Measurements from ENCODE around the gene FECH.
A peak's percentile ranks its signal among the peaks of the same experiment; 100 is the strongest.

The FECH gene

DNA sequence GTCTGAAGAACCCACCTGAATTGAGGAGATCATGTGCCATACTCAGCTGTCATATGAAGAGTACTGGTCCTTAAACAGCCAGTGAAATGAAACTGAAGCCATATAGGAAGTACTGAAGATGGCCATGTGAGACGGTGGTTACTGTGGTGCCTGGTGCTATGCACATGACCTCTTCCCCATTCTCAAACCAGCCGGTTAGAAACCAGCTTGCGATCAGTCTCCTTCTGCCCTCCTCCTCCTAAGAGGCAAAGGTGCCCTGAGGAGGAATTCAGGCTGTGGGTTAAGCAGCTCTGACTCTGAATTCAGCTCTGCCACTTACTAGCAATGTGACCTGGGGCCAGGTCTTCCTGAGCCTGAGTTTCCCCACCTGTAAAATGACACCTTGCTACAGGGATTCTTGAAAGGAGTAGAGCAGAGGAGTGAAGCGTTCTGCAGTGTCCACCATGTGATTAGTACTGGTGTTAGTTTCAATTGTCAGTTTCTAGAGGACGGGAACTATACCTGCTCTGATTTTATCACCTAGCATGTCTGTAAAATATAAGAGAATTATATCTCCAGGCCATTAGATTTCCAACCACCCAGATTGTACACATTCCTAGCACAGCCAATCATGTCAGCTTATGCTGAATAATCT is 5.1 kb downstream of the FECH start:
- no peak for DNase-seq (ENCODE audit: low read depth, low spot score)

DNA sequence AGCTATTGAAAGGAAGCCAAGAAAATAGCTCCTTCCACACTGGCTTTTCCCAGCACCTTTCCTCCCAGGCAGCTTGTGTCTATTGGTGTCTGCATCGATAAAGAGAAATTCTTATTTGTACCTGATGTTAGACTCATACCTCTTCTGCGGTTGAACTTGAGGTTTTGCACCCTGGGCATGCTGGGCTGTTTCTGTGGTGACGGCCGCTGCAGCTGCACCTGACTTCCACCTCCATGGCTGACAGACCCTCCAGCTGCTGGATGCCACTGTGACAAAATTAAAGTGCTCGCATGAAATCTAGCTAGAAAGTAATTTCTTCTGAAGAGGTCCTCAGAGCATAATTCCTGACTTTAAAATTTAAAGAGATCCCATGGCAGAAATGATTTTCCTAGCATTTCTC is 6.6 kb downstream of the FECH start:
- DNase-seq (ENCODE audit: low read depth, low spot score) = no peak

DNA sequence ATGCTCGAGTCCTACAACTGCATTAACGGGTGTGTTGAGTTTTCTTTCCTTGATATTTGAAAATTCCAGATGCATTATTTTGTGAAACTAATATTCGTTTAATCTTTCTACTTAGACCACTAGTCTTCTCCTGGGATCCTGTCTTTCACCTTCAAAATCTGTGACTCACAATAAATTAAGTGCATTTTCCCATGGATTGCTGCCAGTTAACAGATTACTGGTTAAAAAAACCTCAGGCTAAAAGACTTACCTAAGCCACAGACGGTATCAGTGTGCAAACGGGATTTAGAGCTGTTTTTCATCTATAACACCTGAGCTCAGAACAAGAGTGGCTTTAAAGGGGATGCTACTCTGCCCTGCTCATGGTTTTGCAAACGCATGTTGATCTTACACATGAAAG is 10.2 kb downstream of the FECH start:
- no peak for DNase-seq (ENCODE audit: low read depth, low spot score)

DNA sequence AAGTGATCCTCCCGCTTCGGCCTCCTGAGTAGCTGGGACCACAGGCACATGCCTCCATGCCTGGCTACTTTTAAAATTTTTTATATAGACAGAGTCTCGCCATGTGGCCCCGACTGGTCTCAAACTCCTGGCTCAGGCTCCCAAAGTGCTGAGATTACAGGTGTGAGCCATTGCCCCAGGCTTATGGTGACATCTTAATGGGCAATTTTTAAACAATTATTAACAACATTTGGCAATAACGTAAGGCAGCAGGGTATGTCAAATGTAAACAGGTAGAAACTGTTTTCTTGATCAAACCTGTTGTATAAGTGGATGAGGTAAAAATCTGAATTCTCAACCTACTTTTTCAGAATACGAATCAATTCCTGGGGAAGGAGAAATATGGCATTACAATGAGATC is 11.0 kb downstream of the FECH start:
- DNase-seq (ENCODE audit: low read depth, low spot score) = no peak

DNA sequence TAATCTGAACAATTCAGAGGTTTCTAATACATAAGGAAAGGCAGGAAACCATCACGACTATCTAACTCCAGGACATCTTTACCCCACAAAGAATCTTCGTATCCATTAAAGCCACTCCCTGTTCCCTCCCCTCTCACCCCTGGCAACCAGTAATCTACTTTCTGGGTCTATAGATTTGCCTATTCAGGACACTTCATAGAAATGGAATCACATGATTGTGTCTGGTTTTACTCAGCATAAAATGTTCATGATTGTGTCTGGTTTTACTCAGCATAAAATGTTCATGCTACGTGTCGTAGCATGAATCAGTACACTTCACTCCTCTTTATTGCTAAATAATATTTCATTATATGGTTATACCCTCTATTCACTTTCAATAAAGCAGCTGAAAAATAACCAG is 11.6 kb downstream of the FECH start:
- no peak for DNase-seq (ENCODE audit: low read depth, low spot score)

DNA sequence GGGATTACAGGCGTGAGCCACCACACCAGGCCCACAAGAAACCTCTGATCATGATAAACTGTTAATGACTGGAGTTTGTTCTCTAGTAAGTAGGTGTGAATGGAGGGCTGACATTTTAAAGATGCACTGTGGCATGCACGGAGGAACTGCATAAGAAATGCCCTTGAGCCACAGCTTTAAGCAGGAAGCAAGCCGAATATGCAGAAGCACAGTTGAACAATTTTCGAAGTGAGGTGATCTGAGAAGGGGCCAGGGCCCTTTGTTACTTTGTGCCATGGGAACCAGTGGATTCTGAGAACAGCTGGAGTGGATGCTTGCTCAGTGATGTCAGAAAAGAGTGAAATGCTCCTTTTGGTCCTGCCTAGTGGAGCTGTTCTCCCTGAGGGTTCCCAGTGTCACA is 16.3 kb downstream of the FECH start:
- no peak for DNase-seq (ENCODE audit: low read depth, low spot score)

DNA sequence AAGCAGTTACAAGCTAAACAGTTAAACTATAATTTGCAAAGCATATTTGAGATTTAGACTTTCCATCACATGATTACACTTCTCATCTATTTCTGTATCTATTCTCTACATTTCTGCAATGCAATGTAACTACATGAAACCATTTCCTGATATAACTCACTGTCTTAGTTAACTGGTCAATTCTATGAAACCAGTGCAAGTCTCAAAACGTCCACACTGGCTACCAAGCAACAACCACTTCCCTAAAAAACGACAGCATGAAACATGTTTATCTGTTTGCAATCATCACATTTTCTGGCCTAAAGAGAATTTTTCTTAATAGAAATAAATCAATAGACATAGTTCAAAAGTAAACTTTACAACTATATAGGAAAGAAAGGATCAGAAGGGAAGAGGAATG is 17.4 kb downstream of the FECH start:
- DNase-seq (ENCODE audit: low read depth, low spot score) = no peak

DNA sequence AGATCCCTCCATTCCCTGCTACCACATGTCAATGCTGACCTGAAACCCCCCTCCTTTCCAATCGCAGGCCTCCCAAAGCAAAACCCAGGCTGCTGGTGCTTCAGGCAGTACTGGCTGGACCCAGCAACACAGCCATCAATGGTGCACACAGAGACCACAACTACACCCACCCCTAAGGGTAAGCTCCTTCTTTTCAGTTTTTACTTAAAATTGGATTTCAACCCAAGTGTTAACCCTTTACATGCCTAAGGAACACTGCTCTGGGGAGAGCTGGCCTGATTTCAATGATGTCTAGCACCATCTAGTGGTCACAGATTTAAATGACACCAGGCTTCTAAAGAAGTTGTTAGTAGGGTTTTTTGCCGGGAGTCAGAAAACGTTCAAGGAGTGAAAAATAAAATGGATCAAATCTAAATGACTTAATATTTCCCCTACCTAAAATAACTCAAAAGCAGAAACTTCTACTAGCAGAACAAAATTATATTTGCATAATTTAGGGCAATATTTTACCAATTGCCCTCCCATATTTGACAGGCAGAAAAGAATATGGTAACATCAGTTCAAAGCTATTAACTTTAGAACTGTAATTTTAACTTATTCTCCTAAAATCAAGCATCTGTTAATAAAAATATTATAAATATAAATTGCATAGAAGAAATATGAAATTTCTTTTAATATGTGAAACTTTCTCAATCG is 24.6 kb downstream of the FECH start:
- peak; percentile 48 for DNase-seq (ENCODE audit: low read depth, low spot score)

DNA sequence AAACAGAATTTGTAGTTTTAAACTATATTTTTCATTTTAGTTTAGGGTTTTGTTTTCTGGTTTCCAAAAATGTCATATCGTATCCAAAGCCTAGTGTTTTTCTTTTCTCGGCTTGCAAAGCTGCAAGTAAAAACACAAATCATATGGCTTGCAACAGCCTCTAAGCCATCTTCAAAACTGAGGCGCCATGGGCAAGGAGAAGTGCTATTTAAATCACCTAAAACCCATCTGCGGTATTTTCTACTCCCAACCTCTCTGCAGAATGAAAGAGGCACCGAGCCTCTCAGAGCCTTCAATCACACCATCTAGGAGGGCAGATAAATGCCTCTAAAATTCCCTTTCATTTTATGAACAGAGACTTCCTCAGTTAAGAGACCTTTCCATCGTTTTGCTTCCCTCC is 25.2 kb downstream of the FECH start:
- DNase-seq (ENCODE audit: low read depth, low spot score) = no peak

DNA sequence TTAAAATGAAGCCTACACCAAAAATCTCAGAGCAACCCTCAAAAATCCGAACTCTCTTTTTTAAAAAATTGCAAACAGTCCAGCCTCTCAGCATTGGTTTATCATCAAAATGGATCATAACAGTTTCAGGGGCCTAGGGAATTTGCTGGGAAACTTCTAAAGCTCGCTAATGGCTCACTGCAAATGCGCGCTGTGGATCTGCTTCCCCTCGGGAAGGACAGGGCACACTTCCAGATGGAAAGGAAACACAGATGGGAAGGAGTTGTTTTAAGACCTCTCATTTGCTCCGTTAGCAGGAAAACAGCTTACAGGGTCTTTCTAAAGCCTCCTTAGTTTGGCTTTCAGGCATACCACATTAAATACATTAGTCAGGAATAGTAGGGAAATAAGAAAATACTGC is 27.2 kb downstream of the FECH start:
- DNase-seq (ENCODE audit: low read depth, low spot score) = no peak

DNA sequence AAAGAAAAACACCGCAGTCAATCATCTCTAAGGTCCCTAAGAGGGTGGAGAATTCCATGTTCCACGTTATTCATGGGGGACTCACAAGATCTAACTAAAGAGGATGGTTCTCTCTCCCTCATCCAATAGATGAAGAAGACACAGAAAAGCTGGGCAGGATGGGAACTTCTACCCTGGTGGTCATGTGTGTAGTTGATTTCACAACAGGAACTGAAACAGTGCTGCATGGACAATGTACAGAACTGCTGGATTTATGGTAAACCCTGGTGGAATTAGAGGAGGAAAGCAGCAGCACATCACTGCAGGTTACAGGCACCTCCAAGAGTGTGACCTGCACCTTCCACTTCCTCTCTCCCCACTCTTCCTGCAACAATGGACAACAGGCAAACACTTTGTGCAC is 31.4 kb downstream of the FECH start:
- no peak for DNase-seq (ENCODE audit: low read depth, low spot score)

DNA sequence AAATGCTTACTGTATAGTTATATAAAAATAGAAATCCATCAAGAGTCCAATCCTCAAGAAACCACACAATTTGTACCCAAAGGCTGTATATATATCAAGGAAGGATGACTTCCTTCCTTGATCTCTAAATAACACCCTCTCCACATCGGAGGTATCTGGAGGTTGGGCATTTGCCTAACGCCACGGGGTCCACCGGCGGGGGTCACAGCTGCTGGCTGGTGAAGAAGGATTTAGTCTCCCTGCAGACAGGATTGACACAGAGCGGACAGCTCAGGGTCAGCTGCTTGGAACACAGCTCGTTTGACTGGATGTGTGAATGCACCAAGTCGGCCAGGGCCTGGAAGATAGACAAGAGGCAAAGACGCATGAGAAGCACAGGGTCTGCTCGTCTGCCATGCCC is 36.0 kb downstream of the FECH start:
- DNase-seq (ENCODE audit: low read depth, low spot score) = no peak

DNA sequence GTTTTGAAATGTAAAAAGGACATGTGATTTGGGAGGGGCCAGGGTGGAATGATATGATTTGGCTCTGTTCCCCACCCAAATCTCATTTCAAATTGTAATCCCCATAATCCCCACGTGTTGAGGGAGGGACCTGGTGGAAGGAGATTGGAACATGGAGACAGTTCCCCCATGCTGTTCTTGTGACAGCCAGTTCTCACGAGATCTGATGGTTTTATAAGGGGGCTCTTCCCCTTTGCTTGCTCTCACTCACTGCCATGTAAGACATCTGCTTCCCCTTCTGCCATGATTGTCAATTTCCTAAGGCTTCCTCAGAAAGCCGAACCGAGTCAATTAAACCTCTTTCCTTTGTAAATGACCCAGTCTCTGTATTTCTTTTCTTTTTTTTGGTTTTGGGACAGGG is 39.2 kb downstream of the FECH start:
- no peak for DNase-seq (ENCODE audit: low read depth, low spot score)

DNA sequence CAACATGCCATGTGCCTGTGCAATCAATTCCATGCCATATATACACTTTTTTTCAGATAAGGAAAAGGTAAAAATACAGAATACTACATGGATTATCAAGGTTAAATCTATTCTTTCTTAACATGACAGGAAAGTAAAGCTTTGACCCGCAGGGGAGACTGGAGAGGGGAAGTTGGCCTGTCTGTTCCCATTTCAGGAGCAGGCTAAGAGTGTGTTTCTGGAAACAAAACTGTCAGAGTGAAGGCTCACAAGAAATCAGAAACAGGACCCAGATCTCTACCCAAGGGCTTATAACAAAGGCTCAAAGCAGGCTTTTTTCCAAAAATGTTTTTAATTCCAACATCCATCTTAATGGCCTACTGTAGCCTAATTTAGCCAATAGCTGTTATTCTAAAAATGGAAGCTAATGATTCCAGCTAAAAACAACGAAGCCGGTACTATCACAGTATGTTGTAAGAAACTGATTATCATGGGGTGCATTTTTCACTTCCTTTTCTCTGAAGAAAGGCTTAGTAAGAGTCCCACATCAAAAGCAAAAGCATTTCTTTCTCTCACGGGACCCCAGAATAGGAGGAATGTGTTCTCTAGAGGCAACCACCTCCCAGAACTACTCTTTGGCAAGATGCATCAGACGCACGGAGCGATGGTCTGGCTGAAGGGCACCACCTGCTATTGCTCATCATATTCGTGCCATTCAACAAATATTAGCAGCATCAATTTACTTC is 41.4 kb downstream of the FECH start:
- no peak for DNase-seq (ENCODE audit: low read depth, low spot score)

DNA sequence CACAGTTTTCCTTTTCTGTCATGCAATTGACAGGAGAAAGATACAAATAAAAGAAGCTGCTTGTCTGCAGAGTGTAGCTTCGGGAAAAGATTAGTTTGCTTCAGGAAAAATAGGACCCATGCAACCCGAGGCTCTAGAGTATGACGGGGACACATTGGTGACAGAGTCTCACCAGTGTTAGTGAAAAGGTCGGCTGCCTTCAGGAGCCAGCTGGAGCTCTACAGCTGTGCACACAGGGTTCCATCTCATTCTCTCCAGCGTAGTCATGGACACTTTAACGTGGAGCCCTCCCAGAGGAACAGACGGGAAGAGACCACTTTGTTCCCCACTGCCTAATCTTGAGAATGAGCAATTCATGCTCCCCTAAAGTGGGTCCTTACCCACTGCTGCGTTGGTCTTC is 42.9 kb downstream of the FECH start:
- no peak for DNase-seq (ENCODE audit: low read depth, low spot score)

DNA sequence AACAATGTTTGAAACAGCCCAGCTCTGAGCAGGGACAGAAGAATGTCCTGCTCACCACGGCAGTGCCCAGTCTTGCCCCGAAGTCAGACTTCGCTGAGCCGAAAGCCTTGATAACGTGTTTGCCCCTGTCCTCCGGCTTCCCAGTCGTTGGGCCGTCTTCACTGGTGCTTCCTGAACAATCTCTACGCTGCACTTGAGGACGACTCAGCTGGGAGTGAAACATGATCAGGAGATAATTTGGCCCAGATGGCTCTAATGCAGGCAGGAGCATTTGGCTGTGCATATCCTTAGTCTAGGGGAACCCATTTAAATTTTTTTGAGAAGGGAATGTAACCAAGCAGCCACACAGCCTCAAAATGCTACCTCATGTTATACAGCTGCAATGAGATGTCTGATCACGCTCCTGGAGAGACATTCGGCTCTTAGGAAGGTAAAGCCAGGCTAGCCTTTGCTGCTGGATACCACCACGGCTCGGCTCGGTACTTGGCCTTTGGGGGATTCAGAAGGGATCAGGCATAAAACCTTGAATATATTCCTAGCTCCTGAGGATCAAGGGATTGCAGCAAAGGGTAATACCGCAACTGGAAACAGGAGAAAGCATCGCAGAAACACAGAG is 43.6 kb downstream of the FECH start:
- DNase-seq (ENCODE audit: low read depth, low spot score) = no peak

DNA sequence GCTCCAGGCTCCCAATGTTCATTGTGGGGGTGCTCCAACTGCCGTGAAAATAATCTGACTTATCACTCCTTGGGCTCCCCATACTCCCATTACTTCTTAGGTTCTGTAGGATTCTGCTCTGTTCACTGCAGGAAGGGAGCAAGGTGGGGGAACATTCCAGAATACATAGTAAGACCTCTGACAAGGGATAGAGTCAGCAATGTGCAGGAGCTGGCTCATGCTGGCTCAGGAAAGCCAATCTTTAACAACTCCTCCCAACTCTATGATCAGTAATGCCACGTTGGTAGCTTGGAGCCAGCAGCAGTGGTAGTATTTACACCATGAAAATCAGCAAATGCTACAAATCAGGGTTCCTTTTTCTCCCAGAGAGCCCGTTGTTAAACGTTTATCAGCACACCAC is 44.4 kb downstream of the FECH start:
- no peak for DNase-seq (ENCODE audit: low read depth, low spot score)

DNA sequence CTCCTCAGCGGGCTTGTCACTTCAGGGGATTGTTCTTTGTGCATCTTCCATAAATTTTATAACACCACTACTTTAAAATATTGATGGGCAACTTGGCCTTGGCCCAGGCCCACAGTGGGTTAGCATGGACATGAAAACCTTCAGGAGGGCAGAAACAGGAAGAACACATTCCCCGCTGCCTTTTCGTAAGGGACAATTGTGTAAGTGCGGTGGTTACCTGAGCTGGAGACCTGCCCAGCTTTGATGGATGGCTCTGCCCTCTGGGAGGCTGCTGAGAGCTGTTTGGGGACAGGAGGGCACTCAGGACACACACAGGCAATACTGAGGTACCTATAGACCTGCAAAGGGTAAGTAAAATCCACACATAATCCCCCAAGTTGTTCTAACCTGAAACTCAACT is 46.8 kb downstream of the FECH start:
- DNase-seq (ENCODE audit: low read depth, low spot score) = no peak

DNA sequence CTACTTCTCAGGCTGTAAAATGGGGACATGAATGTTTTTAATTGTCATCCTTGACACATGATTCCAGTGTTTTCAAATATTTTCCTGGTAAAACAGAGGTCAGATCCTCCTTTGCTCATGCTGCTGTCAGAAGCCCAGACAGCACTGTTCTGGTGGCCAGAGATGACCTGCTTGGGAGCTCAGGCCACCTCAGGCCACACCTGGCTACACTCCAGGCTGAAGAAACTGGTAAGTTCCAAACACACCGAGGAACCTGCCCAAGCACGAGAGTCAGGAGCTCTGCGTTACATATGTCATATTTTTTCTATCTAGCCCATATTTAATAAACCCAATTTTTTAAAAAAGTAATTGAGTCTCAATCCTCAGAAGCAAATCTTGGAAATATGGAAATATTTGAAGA is 47.9 kb downstream of the FECH start:
- DNase-seq (ENCODE audit: low read depth, low spot score) = no peak

DNA sequence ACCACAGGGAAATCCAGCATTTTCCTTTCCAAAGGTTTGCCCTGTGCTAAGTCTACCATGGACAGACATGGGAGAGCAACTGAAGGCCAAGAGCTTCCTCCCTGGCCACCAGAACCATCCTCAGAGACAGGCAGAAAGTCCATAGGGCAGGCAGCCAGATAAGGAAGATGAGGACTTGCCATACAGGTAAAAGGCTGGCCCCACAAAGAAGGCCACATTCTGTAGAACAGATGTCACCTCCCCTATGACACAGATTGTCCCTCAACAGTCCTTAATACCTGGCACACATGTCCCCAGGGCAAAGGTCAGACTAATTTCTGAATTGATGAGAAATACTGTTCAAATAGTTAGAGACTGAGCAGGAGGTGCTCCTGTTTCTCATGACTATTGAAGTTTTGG is 52.0 kb downstream of the FECH start:
- DNase-seq (ENCODE audit: low read depth, low spot score) = no peak

DNA sequence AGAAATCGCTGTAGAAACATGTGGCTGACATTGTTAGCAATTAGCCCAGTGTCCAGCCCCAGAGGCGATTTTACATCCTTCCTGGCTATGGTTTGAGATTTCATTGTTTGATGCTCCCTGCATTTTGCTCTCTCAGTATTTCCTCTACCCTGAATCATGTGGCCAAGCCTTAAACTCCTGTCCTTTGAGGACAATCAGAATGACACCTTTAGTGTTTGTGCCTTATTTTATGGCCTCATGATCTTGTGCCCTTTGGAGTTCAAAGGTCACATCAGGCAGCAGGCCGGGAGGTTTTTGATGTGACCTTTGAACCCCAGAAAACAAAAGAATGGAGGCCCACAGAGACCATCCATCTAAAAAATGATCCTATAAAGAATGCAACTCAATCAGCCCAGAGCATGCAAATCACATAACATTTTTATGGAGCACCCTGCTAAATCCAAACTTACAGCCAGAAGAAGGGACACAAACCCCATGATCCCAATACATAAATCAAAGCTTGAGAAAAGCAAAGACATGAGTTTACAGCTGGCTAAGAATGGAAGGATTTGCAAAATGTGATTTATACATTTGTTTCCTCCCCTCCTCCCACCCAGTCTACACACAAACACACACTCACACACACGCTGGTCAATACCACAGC is 52.5 kb downstream of the FECH start:
- no peak for DNase-seq (ENCODE audit: low read depth, low spot score)
